ENCODE results near the gene ZP1.
A peak's percentile ranks its signal among the peaks of the same experiment; 100 is the strongest.
"Not testable (repeated sequence)": the region's sequence is repeated elsewhere in the genome, so short reads cannot be mapped to it uniquely, and the experiment has no call there.

ZP1 gene

GRCh38 chr11:60908803-60909202 lies 41.5 kb downstream of the ZP1 start:
- no peak overlapping the region for H3K27ac ChIP-seq
- ChIA-PET POLR2A (ENCODE audit: low non-redundant PET) (no interaction called here), CTCF (no interaction called here)
- no peak for TF ChIP-seq CTCF (conservative IDR thresholded peaks at IDR 0.05; ENCODE audit: low read depth)
- DNase-seq (ENCODE audit: low spot score), result no peak

- POLR2A ChIA-PET (ENCODE audit: low non-redundant PET); H3K27ac ChIP-seq: not testable (repeated sequence)
These were observed 42.4 kb downstream of the ZP1 start for GRCh38 chr11:60909680-60910280.

GRCh38 chr11:60910281-60910687 lies 42.9 kb downstream of the ZP1 start:
- no peak for DNase-seq (ENCODE audit: low spot score)
- ChIA-PET CTCF (no interaction called here), POLR2A (ENCODE audit: low non-redundant PET) (no interaction called here)
- H3K27ac ChIP-seq, result no peak overlapping the region
- no peak for TF ChIP-seq CTCF (conservative IDR thresholded peaks at IDR 0.05; ENCODE audit: low read depth)

More at GRCh38 chr11:60909680-60910280, 42.4 kb downstream of the ZP1 start:
- DNase-seq (ENCODE audit: low spot score); CTCF ChIA-PET: not testable (repeated sequence)

GRCh38 chr11:60910711-60911380 lies 43.5 kb downstream of the ZP1 start:
- ChIA-PET CTCF (no interaction called here), POLR2A (ENCODE audit: low non-redundant PET) (no interaction called here)
- TF ChIP-seq CTCF (conservative IDR thresholded peaks at IDR 0.05; ENCODE audit: low read depth), result no peak
- no peak for DNase-seq (ENCODE audit: low spot score)
- no peak overlapping the region for H3K27ac ChIP-seq

- no peak for DNase-seq (ENCODE audit: low spot score)
- POLR2A ChIA-PET (ENCODE audit: low non-redundant PET), result no interaction called here
- H3K27ac ChIP-seq, result no peak overlapping the region
- CTCF ChIA-PET, result interaction anchor here (0.6 to 1.1 kb wide), 3 partner anchors 12 to 1854 kb away, joined by 4 read pairs; no protein-coding TSS in a partner anchor
- no peak for TF ChIP-seq CTCF (conservative IDR thresholded peaks at IDR 0.05; ENCODE audit: low read depth)
These were observed 45.0 kb downstream of the ZP1 start for GRCh38 chr11:60912223-60912850.

- peak overlapping the region; percentile 89 for H3K27ac ChIP-seq
- ChIA-PET POLR2A (ENCODE audit: low non-redundant PET) (no interaction called here), CTCF (interaction anchor here (0.7 to 1.1 kb wide), 2 partner anchors 13 to 1854 kb away, joined by 4 read pairs; no protein-coding TSS in a partner anchor)
- TF ChIP-seq CTCF (conservative IDR thresholded peaks at IDR 0.05; ENCODE audit: low read depth), result no peak
- no peak for DNase-seq (ENCODE audit: low spot score)
These were observed 45.6 kb downstream of the ZP1 start for GRCh38 chr11:60912851-60913528.
